ENCODE measurements around the gene FCRL2.
"Not testable (repeated sequence)": the region's sequence is repeated elsewhere in the genome, so short reads cannot be mapped to it uniquely, and the experiment has no call there.

FCRL2 gene

GRCh38 chr1:157751283-157751682 is 25.6 kb downstream of the FCRL2 start:
- DNase-seq: no peak

- no peak for DNase-seq
Measured at GRCh38 chr1:157748262-157748817, 28.6 kb downstream of the FCRL2 start.

- no peak for DNase-seq
Measured at GRCh38 chr1:157739229-157739901, 37.6 kb downstream of the FCRL2 start.

- DNase-seq: not testable (repeated sequence)
Measured at GRCh38 chr1:157735991-157736390, 40.9 kb downstream of the FCRL2 start.

GRCh38 chr1:157734321-157734720 is 42.6 kb downstream of the FCRL2 start:
- DNase-seq: no peak

GRCh38 chr1:157732755-157733154 is 44.2 kb downstream of the FCRL2 start:
- DNase-seq: no peak

GRCh38 chr1:157725221-157725577 is 51.7 kb downstream of the FCRL2 start:
- DNase-seq: peak in 2 of 5 experiments; percentile 11 to 18

GRCh38 chr1:157724537-157725220 is 52.3 kb downstream of the FCRL2 start:
- no peak for DNase-seq

GRCh38 chr1:157723157-157723556 is 53.8 kb downstream of the FCRL2 start:
- DNase-seq: peak in 1 of 5 experiments; percentile 31

- no peak for DNase-seq
Measured at GRCh38 chr1:157721985-157722384, 54.9 kb downstream of the FCRL2 start.

- DNase-seq: no peak
Measured at GRCh38 chr1:157715736-157716135, 61.2 kb downstream of the FCRL2 start.

GRCh38 chr1:157711802-157712201 is 65.1 kb downstream of the FCRL2 start:
- DNase-seq: no peak

- no peak for DNase-seq
Measured at GRCh38 chr1:157704878-157705277, 72.1 kb downstream of the FCRL2 start.

GRCh38 chr1:157703981-157704380 is 73.0 kb downstream of the FCRL2 start:
- DNase-seq: no peak

- DNase-seq: no peak
Measured at GRCh38 chr1:157702308-157702825, 74.6 kb downstream of the FCRL2 start.

GRCh38 chr1:157700732-157701131 is 76.2 kb downstream of the FCRL2 start, which contains the start of gene FCRL3:
Gene FCRL3 (minus strand): TSS chr1:157700769. CDS start chr1:157700489, 280 bp downstream.
- peak in 2 of 5 experiments; percentile 1 to 26 for DNase-seq

GRCh38 chr1:157700305-157700704 is 76.6 kb downstream of the FCRL2 start:
- DNase-seq: no peak

GRCh38 chr1:157697781-157698569 is 79.0 kb downstream of the FCRL2 start:
- no peak for DNase-seq

GRCh38 chr1:157696966-157697628 is 79.8 kb downstream of the FCRL2 start:
- no peak for DNase-seq
